H9 (cell line): Measurements from ENCODE around the gene ARHGAP30. TPM values are rescaled to one million over a fixed set of nuclear protein-coding genes. Genes with fewer than 3 reads are reported as not detected.

Experiments used
- DNase-seq: peaks from one replicate; pipeline ENCODE4 v3.0.0-alpha.2; 2017
- H2AFZ ChIP-seq: one replicate; pipeline ENCODE4 v1.6.1; 2013; ENCODE audit warnings: mild to moderate bottlenecking, low read length, control low read depth, moderate library complexity
- H2AK5ac ChIP-seq: 2 replicates; pipeline ENCODE4 v1.6.1; 2013; ENCODE audit warnings: low read length, control low read depth, mixed read lengths; ENCODE audit not compliant: insufficient read length
- H2BK120ac ChIP-seq: one replicate; pipeline ENCODE4 v1.6.1; 2013; ENCODE audit warnings: low read depth, mild to moderate bottlenecking, low read length, control low read depth, inconsistent platforms; ENCODE audit not compliant: poor library complexity, severe bottlenecking
- H2BK12ac ChIP-seq: 2 replicates; pipeline ENCODE4 v1.6.1; 2013; ENCODE audit warnings: low read length, control low read depth, mixed read lengths, low read depth; ENCODE audit not compliant: insufficient read length
- H2BK15ac ChIP-seq: 2 replicates; pipeline ENCODE4 v1.6.1; 2013; ENCODE audit warnings: low read depth, low read length, control low read depth
- H2BK20ac ChIP-seq: one replicate; pipeline ENCODE4 v1.6.1; 2013; ENCODE audit warnings: low read depth, mild to moderate bottlenecking, low read length, control low read depth, inconsistent platforms; ENCODE audit not compliant: poor library complexity, severe bottlenecking
- H2BK5ac ChIP-seq: 2 replicates; pipeline ENCODE4 v1.6.1; 2013; ENCODE audit warnings: low read length, control low read depth, mixed read lengths; ENCODE audit not compliant: insufficient read length
- H3K14ac ChIP-seq: 2 replicates; pipeline ENCODE4 v1.6.1; 2013; ENCODE audit warnings: low read length, control low read depth; ENCODE audit not compliant: insufficient read depth
- H3K18ac ChIP-seq: 2 replicates; pipeline ENCODE4 v1.6.1; 2013; ENCODE audit warnings: low read depth, mild to moderate bottlenecking, mixed read lengths, low read length, control low read depth; ENCODE audit not compliant: insufficient read length
- H3K23ac ChIP-seq: 2 replicates; pipeline ENCODE4 v1.6.1; 2013; ENCODE audit warnings: low read length, control low read depth, mixed read lengths, low read depth; ENCODE audit not compliant: insufficient read length
- H3K23me2 ChIP-seq: 2 replicates; pipeline ENCODE4 v1.6.1; 2013; ENCODE audit warnings: low read depth, mild to moderate bottlenecking, mixed read lengths, low read length, control low read depth; ENCODE audit not compliant: insufficient read length, poor library complexity, severe bottlenecking
- H3K27ac ChIP-seq: 2 replicates; pipeline ENCODE4 v1.5.1; 2013; ENCODE audit warnings: low read length, control low read depth, mixed read lengths, low read depth; ENCODE audit not compliant: insufficient read length
- H3K27me3 ChIP-seq: 2 replicates; pipeline ENCODE4 v1.6.1; 2013; ENCODE audit warnings: low read length, control low read depth, inconsistent platforms; ENCODE audit not compliant: insufficient read depth
- H3K4ac ChIP-seq: 2 replicates; pipeline ENCODE4 v1.6.1; 2013; ENCODE audit warnings: low read depth, mild to moderate bottlenecking, control low read depth, inconsistent platforms, low read length, moderate library complexity
- H3K4me1 ChIP-seq: 2 replicates; pipeline ENCODE4 v1.6.1; 2013; ENCODE audit warnings: low read length, control low read depth, inconsistent platforms; ENCODE audit not compliant: insufficient read depth
- H3K4me2 ChIP-seq: 2 replicates; pipeline ENCODE4 v1.6.1; 2013; ENCODE audit warnings: low read length, control low read depth, mixed read lengths; ENCODE audit not compliant: insufficient read length, insufficient read depth
- H3K56ac ChIP-seq: 2 replicates; pipeline ENCODE4 v1.6.1; 2013; ENCODE audit warnings: low read depth, mild to moderate bottlenecking, mixed read lengths, low read length, control low read depth; ENCODE audit not compliant: insufficient read length
- H3K79me1 ChIP-seq: 2 replicates; pipeline ENCODE4 v1.6.1; 2013; ENCODE audit warnings: low read depth, mild to moderate bottlenecking, moderate library complexity, low read length, control low read depth, inconsistent platforms; ENCODE audit not compliant: insufficient read depth, poor library complexity, severe bottlenecking
- H3K79me2 ChIP-seq: 2 replicates; pipeline ENCODE4 v1.6.1; 2013; ENCODE audit warnings: low read length, control low read depth, inconsistent platforms; ENCODE audit not compliant: insufficient read depth
- H3K9ac ChIP-seq: 2 replicates; pipeline ENCODE4 v1.6.1; 2013; ENCODE audit warnings: low read length, control low read depth, mixed read lengths; ENCODE audit not compliant: insufficient read length; ENCODE audit errors: extremely low read depth
- H3K9me3 ChIP-seq: one replicate; pipeline ENCODE4 v1.6.1; 2013; ENCODE audit warnings: low read depth, low read length, inconsistent platforms; ENCODE audit not compliant: control insufficient read depth
- H3T11ph ChIP-seq: one replicate; pipeline ENCODE4 v1.6.1; 2013; ENCODE audit warnings: mild to moderate bottlenecking, low read length, control low read depth, inconsistent platforms
- H4K20me1 ChIP-seq: one replicate; pipeline ENCODE4 v1.6.1; 2013; ENCODE audit not compliant: control insufficient read depth, insufficient read length, insufficient read depth
- H4K5ac ChIP-seq: 2 replicates; pipeline ENCODE4 v1.6.1; 2013; ENCODE audit warnings: low read depth, mild to moderate bottlenecking, mixed read lengths, low read length, control low read depth; ENCODE audit not compliant: insufficient read length
- H4K8ac ChIP-seq: replicated peaks from 2 replicates; pipeline ENCODE4 v1.6.1; 2013; ENCODE audit warnings: low read length, control low read depth, mixed read lengths, low read depth; ENCODE audit not compliant: insufficient read length
- H4K91ac ChIP-seq: 2 replicates; pipeline ENCODE4 v1.6.1; 2013; ENCODE audit warnings: low read depth, mild to moderate bottlenecking, moderate library complexity, mixed read lengths, low read length, control low read depth; ENCODE audit not compliant: insufficient read length
- H3K27ac Mint-ChIP-seq, 3 experiments: 2 replicates in 2 of 3; 3 replicates in 1 of 3; pipeline ENCODE4 v1.8.0; 2020 to 2021; ENCODE audit warnings: mixed read lengths in 3 of 3, mild to moderate bottlenecking in 1 of 3, moderate library complexity in 1 of 3
- H3K27me3 Mint-ChIP-seq: 2 replicates; pipeline ENCODE4 v1.8.0; 2021; ENCODE audit warnings: low read depth, mild to moderate bottlenecking, moderate library complexity, mixed read lengths
- H3K36me3 Mint-ChIP-seq, 3 experiments: 2 replicates in 2 of 3; 3 replicates in 1 of 3; pipeline ENCODE4 v1.8.0; 2020 to 2021; ENCODE audit warnings: low read depth in 3 of 3, mixed read lengths in 3 of 3; ENCODE audit not compliant: insufficient read depth in 1 of 3
- H3K4me1 Mint-ChIP-seq, 2 experiments: 2 replicates each; pipeline ENCODE4 v1.8.0; 2020; ENCODE audit warnings: mixed read lengths in 2 of 2
- H3K4me3 Mint-ChIP-seq, 2 experiments: 2 replicates in 1 of 2; 3 replicates in 1 of 2; pipeline ENCODE4 v1.8.0; 2020 to 2021; ENCODE audit warnings: mild to moderate bottlenecking in 2 of 2, mixed read lengths in 2 of 2, moderate library complexity in 1 of 2
- H3K9me3 Mint-ChIP-seq, 2 experiments: 2 replicates in 1 of 2; 3 replicates in 1 of 2; pipeline ENCODE4 v1.8.0; 2020; ENCODE audit warnings: mild to moderate bottlenecking in 2 of 2, mixed read lengths in 2 of 2, moderate library complexity in 1 of 2
- WGBS: extraction: QIAGEN DNeasy Blood & Tissue Kit; methylation state at CpG from one replicate; pipeline ENCODE4 v1.1.7; 2013; ENCODE audit warnings: missing lambda C conversion rate, low lambda C conversion rate, mixed read lengths; ENCODE audit not compliant: insufficient read length; ENCODE audit errors: extremely low coverage; 5-methylcytosine and 5-hydroxymethylcytosine counted together
- total RNA-seq: library from RNA; stranded (reverse); gene quantifications from 2 replicates; pipeline ENCODE4 v1.2.1, GENCODE V29; 2021
- TF ChIP-seq, protein P1 (sequence below): fragments of 200-600 bp; sonication (generic); conservative IDR thresholded peaks from 3 replicates; pipeline ENCODE4 v1.8.0; 2021; ENCODE audit warnings: antibody characterized with exemption, mild to moderate bottlenecking

ARHGAP30 gene
- total RNA-seq, 1 experiment from 2014 or later: 0.13 TPM

DNA sequence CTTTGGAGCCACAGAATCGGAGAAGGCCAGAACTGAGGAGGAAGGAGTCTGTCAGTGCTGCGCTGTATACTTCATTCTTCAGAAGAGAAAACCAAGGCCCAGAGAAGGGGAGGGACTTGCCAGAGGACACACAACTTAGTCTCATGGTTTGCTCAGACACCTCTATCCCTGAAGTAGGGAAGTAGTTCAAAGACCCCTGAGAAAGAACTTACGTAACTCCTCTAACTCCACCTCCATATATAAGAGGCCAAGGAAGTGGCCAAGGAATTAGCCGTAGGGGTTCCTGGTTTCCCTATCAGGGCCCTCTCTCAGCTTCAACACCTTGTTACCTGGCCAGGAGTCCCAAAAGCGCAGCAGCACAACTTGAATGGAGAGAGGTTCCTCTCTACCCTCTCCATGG lies 20.2 kb upstream of the ARHGAP30 start:
- Histone ChIP-seq H3K18ac (no peak overlapping the region), H3K79me2 (no peaks in the 10 kb centered on the region), H3K4ac (no peak overlapping the region), H4K91ac (no peak overlapping the region), H4K5ac (no peak overlapping the region), H3K27ac (no peak overlapping the region), H3K56ac (no peak overlapping the region), H4K8ac (no peak overlapping the region), H2BK20ac (no peak overlapping the region), H3K9me3 (no peaks in the 10 kb centered on the region), H3K14ac (no peak overlapping the region), H3K9ac (no peak overlapping the region), H2BK5ac (no peak overlapping the region), H3K4me1 (no peaks in the 10 kb centered on the region), H3K23me2 (no peaks in the 10 kb centered on the region), H3K79me1 (no peaks in the 10 kb centered on the region), H2BK12ac (no peak overlapping the region), H3K27me3 (no peaks in the 10 kb centered on the region; the same call in 1 of the 2 replicates), H2AK5ac (no peak overlapping the region), H3T11ph (no peak overlapping the region), H3K23ac (no peak overlapping the region), H4K20me1 (no peaks in the 10 kb centered on the region), H2BK120ac (no peak overlapping the region), H3K4me2 (no peak overlapping the region), H2AFZ (no peak overlapping the region), H2BK15ac (no peak overlapping the region)
- WGBS: no CpG with 5 or more reads among the region's 5 CpGs
- no peaks in the 10 kb centered on the region for H3K9me3 Mint-ChIP-seq
- H3K27ac Mint-ChIP-seq: no peak overlapping the region
- H3K4me3 Mint-ChIP-seq: no peak overlapping the region
- H3K36me3 Mint-ChIP-seq: no peaks in the 10 kb centered on the region
- H3K4me1 Mint-ChIP-seq: peaks cover 24 to 25% of the 10 kb centered on the region in 2 experiments
- peaks cover 4% of the 10 kb centered on the region for H3K27me3 Mint-ChIP-seq
- no peak for DNase-seq
- TF ChIP-seq, protein P1, sequence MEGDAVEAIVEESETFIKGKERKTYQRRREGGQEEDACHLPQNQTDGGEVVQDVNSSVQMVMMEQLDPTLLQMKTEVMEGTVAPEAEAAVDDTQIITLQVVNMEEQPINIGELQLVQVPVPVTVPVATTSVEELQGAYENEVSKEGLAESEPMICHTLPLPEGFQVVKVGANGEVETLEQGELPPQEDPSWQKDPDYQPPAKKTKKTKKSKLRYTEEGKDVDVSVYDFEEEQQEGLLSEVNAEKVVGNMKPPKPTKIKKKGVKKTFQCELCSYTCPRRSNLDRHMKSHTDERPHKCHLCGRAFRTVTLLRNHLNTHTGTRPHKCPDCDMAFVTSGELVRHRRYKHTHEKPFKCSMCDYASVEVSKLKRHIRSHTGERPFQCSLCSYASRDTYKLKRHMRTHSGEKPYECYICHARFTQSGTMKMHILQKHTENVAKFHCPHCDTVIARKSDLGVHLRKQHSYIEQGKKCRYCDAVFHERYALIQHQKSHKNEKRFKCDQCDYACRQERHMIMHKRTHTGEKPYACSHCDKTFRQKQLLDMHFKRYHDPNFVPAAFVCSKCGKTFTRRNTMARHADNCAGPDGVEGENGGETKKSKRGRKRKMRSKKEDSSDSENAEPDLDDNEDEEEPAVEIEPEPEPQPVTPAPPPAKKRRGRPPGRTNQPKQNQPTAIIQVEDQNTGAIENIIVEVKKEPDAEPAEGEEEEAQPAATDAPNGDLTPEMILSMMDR: no peak
